Activated CD8-positive, alpha-beta memory T cell treated with anti-CD3 and anti-CD28 coated beads, Interleukin-2, amount 50 U/mL, for 24 hours (primary cell): Measurements from ENCODE around the gene KIFC1.
"Not testable (repeated sequence)": the region's sequence is repeated elsewhere in the genome, so short reads cannot be mapped to it uniquely, and the experiment has no call there.

ENCODE experiments used
- DNase-seq: peaks from one replicate; pipeline ENCODE4 v3.0.0-alpha.2; 2020; ENCODE audit errors: extremely low read depth

KIFC1 gene, protein sequence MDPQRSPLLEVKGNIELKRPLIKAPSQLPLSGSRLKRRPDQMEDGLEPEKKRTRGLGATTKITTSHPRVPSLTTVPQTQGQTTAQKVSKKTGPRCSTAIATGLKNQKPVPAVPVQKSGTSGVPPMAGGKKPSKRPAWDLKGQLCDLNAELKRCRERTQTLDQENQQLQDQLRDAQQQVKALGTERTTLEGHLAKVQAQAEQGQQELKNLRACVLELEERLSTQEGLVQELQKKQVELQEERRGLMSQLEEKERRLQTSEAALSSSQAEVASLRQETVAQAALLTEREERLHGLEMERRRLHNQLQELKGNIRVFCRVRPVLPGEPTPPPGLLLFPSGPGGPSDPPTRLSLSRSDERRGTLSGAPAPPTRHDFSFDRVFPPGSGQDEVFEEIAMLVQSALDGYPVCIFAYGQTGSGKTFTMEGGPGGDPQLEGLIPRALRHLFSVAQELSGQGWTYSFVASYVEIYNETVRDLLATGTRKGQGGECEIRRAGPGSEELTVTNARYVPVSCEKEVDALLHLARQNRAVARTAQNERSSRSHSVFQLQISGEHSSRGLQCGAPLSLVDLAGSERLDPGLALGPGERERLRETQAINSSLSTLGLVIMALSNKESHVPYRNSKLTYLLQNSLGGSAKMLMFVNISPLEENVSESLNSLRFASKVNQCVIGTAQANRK

DNA sequence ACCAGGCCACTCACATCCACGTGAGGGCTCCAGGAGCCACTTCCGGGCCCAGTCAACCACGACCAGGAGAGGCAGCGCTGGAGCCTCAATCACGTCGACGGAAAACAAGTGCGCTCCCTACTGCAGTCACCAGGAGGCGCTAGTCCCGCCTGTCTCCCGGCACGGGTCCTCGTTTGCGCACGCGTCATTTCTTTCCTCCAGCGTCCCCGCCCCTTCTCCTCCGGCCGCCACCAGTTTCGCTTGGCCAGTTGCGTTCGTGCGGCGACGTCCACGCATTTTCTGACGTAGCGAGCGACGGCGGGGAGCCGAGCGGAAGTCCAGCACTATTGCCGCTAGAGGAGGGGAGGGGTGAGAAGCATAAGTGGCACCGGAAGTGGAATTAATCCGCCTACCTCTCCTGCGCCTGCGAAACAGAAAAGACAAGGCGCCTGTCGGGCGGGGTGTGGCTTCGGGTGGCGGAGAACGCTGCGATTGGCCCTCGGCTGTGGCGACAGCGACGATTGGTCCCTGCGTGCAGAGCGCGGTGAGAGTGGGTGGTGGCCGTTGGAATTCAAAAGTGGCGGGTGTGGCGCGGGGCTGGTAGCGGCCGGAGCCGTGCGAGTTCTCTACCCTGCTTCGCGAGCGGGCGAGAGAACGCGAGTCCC is at the start of gene KIFC1:
Gene KIFC1 (plus strand): TSS at position 546 of the 644 bp plus-strand sequence. CDS start 163 bp downstream, outside the sequence.
- peak; percentile 99 for DNase-seq

- DNase-seq, result not testable (repeated sequence)
Measured at GRCh38 chr6:33343606-33343952, 48.0 kb upstream of the KIFC1 start.

GRCh38 chr6:33343953-33344611 is 47.5 kb upstream of the KIFC1 start:
- DNase-seq, result no peak

GRCh38 chr6:33344701-33345697 is 46.6 kb upstream of the KIFC1 start:
- no peak for DNase-seq

DNA sequence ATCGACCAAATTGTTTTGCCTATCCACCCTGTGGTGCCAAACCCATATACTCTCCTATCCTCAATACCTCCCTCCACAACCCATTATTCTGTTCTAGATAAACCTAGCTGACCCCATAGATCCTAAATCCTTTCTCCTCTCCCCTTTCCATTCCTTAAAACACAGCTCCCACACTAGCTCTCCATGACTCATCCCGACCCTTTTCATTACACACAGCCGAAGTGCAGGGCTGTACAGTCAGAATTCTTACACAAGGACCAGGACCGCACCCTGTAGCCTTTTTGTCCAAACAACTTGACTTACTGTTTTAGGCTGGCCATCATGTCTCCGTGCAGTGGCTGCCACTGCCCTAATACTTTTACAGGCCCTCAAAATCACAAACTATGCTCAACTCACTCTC is 44.7 kb upstream of the KIFC1 start:
- not testable (repeated sequence) for DNase-seq

GRCh38 chr6:33347816-33348215 is 43.8 kb upstream of the KIFC1 start:
- DNase-seq, result no peak

- DNase-seq, result not testable (repeated sequence)
Measured at GRCh38 chr6:33355860-33356259, 35.8 kb upstream of the KIFC1 start.

DNA sequence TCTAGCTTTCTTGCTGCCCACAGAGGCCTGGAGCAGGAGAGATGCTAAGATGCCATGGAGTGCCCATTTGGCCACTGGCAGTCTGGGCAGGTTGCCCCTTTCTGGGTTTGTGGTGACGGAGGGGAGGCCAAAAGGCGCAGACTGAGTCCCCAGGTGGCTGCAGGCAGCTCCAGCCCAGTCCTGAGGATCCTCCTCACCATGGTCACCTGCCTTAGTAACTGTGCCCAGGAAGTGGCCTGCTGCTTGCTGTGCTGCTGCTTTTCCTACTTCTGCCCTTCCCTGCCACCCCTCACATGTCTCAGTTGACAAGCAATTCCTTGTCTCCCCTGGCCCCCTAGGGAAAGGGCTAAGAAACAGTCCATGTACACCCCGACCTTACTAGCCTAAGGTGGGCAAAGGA is 35.3 kb upstream of the KIFC1 start:
- no peak for DNase-seq

- not testable (repeated sequence) for DNase-seq
Measured at GRCh38 chr6:33357160-33357871, 34.3 kb upstream of the KIFC1 start.

DNA sequence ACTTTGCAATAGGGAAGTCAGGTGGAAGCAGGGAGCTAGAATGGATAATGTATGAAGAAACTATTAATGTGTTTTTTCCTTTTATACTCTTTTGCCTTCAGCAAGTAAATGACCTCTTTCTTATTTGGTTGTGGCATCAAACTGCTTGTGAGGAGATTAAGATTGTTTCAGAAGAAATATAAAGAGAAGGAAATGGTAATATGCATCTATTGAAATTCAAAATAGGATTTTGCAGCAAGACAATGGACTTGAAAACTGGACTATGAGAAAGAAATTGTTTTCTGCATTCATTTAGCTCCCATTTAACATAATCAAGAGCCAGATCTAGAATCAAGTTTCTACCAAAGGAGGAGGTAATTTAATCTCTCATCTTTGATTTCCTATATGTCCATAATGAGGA is 32.3 kb upstream of the KIFC1 start:
- DNase-seq, result no peak

- not testable (repeated sequence) for DNase-seq
Measured at GRCh38 chr6:33363486-33363885, 28.1 kb upstream of the KIFC1 start.

DNA sequence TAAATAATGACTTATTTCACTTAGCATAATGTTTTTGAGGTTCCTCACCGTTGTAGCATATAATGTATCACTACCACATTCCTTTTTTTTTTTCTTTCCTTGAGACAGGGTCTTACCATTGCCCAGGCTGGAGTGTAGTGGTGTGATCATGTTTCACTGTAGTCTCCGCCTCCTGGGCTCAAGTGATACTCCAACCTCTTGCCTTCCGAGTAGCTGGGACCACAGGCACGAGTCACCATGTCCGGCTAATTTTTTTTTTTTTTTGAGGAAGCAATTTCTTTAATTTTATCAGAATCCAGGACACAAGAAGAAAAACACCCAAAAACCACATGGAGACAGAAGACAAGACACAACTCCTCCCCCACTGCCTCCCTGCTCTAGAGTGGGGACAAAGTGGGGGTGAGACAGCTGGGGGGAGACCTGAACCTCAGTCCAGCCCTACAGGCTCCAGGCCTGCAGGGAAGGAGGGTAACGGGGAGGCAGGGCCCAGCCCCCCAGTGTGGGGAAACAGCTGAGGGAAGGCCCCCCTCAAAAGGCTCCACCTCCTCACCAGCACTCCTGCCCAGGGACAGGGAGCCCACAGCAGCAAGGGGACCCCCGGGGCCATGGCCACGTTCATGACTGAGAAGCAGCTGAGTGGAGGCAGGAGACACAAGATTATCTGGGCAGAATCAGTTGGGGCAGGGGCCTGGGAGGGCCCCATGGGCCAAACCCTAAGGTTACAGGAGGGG is 27.0 kb upstream of the KIFC1 start:
- DNase-seq, result not testable (repeated sequence)

GRCh38 chr6:33365206-33365971 is 26.2 kb upstream of the KIFC1 start:
- not testable (repeated sequence) for DNase-seq

DNA sequence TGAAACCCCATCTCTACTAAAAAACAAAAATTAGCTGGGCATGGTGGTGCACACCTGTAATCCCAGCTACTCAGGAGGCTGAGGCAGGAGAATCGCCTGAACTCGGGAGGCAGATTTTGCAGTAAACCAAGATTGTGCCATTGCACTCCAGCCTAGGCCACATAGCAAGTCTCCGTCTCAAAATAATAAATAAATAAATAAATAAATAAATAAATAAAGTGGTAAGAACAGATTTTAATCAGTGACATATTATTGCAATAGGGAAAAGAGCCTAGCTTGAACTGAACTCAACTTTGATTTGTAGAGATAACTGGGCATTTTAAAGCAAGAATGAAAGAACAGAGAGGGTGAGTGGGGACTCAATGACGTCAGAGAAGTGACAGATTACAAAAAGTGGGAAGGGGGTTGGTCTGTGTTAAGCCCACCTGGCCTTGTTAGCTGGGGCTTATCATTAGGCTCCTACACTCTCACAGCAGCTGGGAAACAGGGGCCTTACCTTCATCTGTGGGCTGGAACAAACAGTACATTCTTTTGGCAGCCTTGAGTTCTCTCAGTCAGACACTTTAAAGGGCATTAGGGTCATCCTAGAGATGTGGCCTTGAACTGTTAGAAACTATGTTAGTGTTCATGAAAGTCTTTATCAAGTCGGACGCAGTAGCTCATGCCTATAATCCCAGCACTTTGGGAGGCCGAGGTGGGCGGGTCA is 24.5 kb upstream of the KIFC1 start:
- DNase-seq, result no peak

DNA sequence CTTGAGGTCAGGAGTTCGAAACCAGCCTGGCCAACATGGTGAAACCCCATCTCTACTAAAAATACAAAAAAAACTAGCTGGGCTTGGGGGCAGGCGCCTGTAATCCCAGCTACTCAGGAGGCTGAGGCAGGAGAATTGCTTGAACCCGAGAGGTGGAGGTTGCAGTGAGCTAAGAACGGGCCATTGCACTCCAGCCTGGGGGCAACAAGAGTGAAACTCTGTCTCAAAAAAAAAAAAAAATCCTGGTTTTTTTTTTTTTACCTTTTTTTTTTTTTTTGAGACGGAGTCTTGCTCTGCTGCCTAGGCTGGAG is 24.0 kb upstream of the KIFC1 start:
- DNase-seq, result not testable (repeated sequence)

DNA sequence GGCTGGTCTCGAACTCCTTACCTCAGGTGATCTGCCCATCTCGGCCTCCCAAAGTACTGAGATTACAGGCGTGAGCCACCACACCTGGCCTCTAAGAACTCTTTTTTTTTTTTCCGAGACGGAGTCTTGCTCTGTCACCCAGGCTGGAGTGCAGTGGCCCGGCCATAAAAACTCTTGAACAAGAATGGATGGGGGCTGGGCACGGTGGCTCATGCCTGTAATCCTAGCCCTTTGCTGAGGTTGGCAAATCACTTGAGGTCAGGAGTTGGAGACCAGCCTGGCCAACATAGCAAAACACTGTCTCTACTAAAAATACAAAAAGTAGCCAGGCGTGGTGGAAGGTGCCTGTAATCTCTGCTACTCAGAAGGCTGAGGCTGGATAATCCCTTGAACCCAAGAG is 19.7 kb upstream of the KIFC1 start:
- DNase-seq, result not testable (repeated sequence)

GRCh38 chr6:33372526-33373123 is 19.0 kb upstream of the KIFC1 start:
- no peak for DNase-seq
